AG09319 (cell line): ENCODE measurements around the gene PCDHA8.
"Not testable (repeated sequence)": the region's sequence is repeated elsewhere in the genome, so short reads cannot be mapped to it uniquely, and the experiment has no call there.

ENCODE experiments used
- DNase-seq: peaks from one replicate; pipeline ENCODE4 v3.0.0-alpha.2; 2010; ENCODE audit warnings: low read depth; ENCODE audit errors: extremely low read depth
- TF ChIP-seq, protein P1 (sequence below): IDR thresholded peaks from 2 replicates; pipeline ENCODE4 v1.5.1; 2011; ENCODE audit warnings: low read depth, mild to moderate bottlenecking, inconsistent platforms, low read length, moderate library complexity

Gene PCDHA8

DNA sequence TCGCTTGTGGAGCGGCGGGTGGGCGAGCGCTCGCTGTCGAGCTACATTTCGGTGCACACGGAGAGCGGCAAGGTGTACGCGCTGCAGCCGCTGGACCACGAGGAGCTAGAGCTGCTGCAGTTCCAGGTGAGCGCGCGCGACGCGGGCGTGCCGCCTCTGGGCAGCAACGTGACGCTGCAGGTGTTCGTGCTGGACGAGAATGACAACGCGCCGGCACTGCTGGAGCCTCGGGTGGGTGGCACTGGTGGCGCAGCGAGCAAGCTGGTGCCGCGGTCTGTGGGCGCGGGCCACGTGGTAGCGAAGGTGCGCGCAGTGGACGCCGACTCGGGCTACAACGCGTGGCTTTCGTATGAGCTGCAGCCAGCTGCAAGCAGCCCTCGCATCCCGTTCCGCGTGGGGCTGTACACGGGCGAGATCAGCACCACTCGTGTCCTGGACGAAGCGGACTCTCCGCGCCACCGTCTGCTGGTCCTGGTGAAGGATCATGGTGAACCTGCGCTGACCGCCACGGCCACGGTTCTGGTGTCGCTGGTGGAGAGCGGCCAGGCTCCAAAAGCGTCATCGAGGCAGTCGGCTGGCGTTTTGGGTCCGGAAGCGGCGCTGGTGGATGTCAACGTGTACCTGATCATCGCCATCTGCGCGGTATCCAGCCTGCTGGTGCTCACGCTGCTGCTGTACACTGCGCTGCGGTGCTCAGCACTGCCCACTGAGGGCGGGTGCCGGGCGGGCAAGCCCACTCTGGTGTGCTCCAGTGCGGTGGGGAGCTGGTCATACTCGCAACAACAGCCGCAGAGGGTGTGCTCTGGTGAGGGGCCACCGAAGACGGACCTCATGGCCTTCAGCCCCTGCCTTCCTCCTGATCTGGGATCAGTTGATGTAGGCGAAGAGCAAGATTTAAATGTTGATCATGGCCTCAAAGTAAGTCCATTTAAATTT, 2.1 kb downstream of the PCDHA8 start:
- no peak for DNase-seq
- TF ChIP-seq, protein P1, sequence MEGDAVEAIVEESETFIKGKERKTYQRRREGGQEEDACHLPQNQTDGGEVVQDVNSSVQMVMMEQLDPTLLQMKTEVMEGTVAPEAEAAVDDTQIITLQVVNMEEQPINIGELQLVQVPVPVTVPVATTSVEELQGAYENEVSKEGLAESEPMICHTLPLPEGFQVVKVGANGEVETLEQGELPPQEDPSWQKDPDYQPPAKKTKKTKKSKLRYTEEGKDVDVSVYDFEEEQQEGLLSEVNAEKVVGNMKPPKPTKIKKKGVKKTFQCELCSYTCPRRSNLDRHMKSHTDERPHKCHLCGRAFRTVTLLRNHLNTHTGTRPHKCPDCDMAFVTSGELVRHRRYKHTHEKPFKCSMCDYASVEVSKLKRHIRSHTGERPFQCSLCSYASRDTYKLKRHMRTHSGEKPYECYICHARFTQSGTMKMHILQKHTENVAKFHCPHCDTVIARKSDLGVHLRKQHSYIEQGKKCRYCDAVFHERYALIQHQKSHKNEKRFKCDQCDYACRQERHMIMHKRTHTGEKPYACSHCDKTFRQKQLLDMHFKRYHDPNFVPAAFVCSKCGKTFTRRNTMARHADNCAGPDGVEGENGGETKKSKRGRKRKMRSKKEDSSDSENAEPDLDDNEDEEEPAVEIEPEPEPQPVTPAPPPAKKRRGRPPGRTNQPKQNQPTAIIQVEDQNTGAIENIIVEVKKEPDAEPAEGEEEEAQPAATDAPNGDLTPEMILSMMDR: no peak

DNA sequence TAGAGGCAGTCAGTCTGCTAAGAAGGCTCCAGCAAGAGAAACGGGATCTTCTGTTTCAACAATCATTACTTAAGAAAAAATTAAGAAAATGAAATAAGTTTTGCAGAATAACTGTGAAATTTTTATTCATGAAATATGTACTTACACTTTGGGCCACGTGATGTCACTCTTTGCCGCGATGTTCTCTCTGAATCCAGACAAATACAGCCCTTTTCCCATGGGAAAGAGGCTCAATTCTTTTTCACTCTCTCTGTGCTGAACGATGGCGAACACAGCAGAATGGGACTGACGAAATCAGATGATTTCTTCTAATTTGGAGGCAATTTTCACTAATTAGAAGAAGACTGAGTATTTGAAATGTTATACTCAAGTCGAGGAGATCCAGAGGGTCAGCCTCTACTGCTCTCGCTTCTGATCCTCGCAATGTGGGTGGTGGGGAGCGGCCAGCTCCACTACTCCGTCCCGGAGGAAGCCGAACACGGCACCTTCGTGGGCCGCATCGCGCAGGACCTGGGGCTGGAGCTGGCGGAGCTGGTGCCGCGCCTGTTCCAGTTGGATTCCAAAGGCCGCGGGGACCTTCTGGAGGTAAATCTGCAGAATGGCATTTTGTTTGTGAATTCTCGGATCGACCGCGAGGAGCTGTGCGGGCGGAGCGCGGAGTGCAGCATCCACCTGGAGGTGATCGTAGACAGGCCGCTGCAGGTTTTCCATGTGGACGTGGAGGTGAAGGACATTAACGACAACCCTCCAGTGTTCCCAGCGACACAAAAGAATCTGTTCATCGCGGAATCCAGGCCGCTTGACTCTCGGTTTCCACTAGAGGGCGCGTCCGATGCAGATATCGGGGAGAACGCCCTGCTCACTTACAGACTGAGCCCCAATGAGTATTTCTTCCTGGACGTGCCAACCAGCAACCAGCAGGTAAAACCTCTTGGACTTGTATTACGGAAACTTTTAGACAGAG, 7.4 kb downstream of the PCDHA8 start, which contains the start of gene PCDHA9:
Gene PCDHA9 (plus strand): TSS at position 244 of the 964 bp plus-strand sequence. CDS start 114 bp downstream, at position 358.
- DNase-seq: not testable (repeated sequence)

DNA sequence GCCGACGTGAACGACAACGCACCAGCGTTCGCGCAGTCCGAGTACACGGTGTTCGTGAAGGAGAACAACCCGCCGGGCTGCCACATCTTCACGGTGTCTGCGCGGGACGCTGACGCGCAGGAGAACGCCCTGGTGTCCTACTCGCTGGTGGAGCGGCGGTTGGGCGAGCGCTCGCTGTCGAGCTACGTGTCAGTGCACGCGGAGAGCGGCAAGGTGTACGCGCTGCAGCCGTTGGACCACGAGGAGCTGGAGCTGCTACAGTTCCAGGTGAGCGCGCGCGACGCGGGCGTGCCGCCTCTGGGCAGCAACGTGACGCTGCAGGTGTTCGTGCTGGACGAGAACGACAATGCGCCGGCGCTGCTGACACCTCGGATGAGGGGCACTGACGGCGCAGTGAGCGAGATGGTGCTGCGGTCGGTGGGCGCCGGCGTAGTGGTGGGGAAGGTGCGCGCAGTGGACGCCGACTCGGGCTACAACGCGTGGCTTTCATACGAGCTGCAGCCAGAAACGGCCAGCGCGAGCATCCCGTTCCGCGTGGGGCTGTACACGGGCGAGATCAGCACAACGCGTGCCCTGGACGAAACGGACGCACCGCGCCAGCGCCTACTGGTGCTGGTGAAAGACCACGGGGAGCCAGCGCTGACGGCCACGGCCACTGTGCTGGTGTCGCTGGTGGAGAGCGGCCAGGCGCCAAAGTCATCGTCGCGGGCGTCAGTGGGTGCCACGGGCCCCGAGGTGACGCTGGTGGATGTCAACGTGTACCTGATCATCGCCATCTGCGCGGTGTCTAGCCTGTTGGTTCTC, 9.0 kb downstream of the PCDHA8 start:
- DNase-seq: not testable (repeated sequence)

GRCh38 chr5:140855772-140856674, 15.0 kb downstream of the PCDHA8 start, which contains the start of gene PCDHA10:
Gene PCDHA10, plus strand, starts transcription at chr5:140855897. Its CDS starts 152 bp downstream, at chr5:140856049.
- TF ChIP-seq, protein P1: no peak
- DNase-seq: no peak

GRCh38 chr5:140857177-140857986, 16.4 kb downstream of the PCDHA8 start:
- TF ChIP-seq, protein P1: no peak
- no peak for DNase-seq

DNA sequence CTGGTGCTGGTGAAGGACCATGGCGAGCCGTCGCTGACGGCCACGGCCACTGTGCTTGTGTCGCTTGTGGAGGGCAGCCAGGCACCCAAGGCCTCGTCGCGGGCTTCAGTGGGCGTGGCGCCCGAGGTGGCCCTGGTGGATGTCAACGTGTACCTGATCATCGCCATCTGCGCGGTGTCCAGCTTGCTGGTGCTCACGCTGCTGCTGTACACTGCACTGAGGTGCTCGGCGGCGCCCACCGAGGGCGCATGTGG, 16.9 kb downstream of the PCDHA8 start:
- TF ChIP-seq, protein P1: no peak

More for the DNA sequence above, 16.9 kb downstream of the PCDHA8 start:
- DNase-seq: no peak
